Endodermal cell (in vitro differentiated cells): ENCODE measurements around the gene ZBTB8OS. TPM values are rescaled to one million over a fixed set of nuclear protein-coding genes. Genes with fewer than 3 reads are reported as not detected.

Experiments
- DNase-seq: peaks from one replicate; pipeline ENCODE4 v3.0.0-alpha.2; 2017
- H3K27ac ChIP-seq: 2 replicates; pipeline ENCODE4 v1.5.1; 2013; ENCODE audit warnings: mild to moderate bottlenecking, low read depth, low read length, moderate library complexity
- H3K27me3 ChIP-seq: 2 replicates; pipeline ENCODE4 v1.6.1; 2013; ENCODE audit warnings: mild to moderate bottlenecking, low read length, moderate library complexity; ENCODE audit not compliant: insufficient read depth, control insufficient read depth, poor library complexity, severe bottlenecking
- H3K36me3 ChIP-seq: 2 replicates; pipeline ENCODE4 v1.7.0; 2013; ENCODE audit warnings: mild to moderate bottlenecking, low read length, moderate library complexity; ENCODE audit not compliant: control insufficient read depth, insufficient read depth
- H3K4me1 ChIP-seq: one replicate; pipeline ENCODE4 v1.7.0; 2013; ENCODE audit warnings: low read length; ENCODE audit not compliant: control insufficient read depth, insufficient read depth
- H3K4me3 ChIP-seq: 2 replicates; pipeline ENCODE4 v1.5.1; 2013; ENCODE audit warnings: mild to moderate bottlenecking, low read length, moderate library complexity
- H3K9ac ChIP-seq: 2 replicates; pipeline ENCODE4 v1.6.1; 2013; ENCODE audit warnings: mild to moderate bottlenecking, low read length, moderate library complexity; ENCODE audit not compliant: poor library complexity, severe bottlenecking; ENCODE audit errors: extremely low read depth
- H3K9me3 ChIP-seq: 2 replicates; pipeline ENCODE4 v1.6.1; 2013; ENCODE audit warnings: mild to moderate bottlenecking, low read length, moderate library complexity; ENCODE audit not compliant: control insufficient read depth
- H3K27ac Mint-ChIP-seq: 2 replicates; pipeline ENCODE4 v1.8.0; 2020; ENCODE audit warnings: mixed read lengths
- H3K27me3 Mint-ChIP-seq: 2 replicates; pipeline ENCODE4 v1.8.0; 2021; ENCODE audit warnings: mild to moderate bottlenecking, mixed read lengths; ENCODE audit not compliant: insufficient read depth
- H3K36me3 Mint-ChIP-seq: 2 replicates; pipeline ENCODE4 v1.8.0; 2020; ENCODE audit warnings: low read depth, mixed read lengths
- H3K4me1 Mint-ChIP-seq: 2 replicates; pipeline ENCODE4 v1.8.0; 2020; ENCODE audit warnings: mixed read lengths
- H3K4me3 Mint-ChIP-seq: 2 replicates; pipeline ENCODE4 v1.8.0; 2020; ENCODE audit warnings: mild to moderate bottlenecking, moderate library complexity, mixed read lengths
- H3K9me3 Mint-ChIP-seq: 2 replicates; pipeline ENCODE4 v1.8.0; 2020; ENCODE audit warnings: mild to moderate bottlenecking, mixed read lengths
- CTCF ChIP-seq: fragments of 200-600 bp; sonication (generic); conservative IDR thresholded peaks from 2 replicates; pipeline ENCODE4 v1.5.0; 2021; ENCODE audit warnings: antibody characterized with exemption, mild to moderate bottlenecking
- WGBS, 2 experiments: methylation state at CpG; one replicate each; pipeline versions ENCODE4 v1.1.5 to v1.1.7; 2013; ENCODE audit warnings: missing lambda C conversion rate in 2 of 2, mixed read lengths in 1 of 2; ENCODE audit not compliant: insufficient coverage in 1 of 2, insufficient read length in 1 of 2; 5-methylcytosine and 5-hydroxymethylcytosine counted together
- total RNA-seq, 2 donors: library from RNA; stranded (reverse); fragmentation: NEBNext Ultra II Directional in 1 of 2; extraction: Animal tissue kit (Norgen Biotek cat#: 25700) in 1 of 2; gene quantifications; 2 replicates in 1 of 2; 3 replicates in 1 of 2; pipeline ENCODE4 v1.2.1, GENCODE V29; 2021

Gene ZBTB8OS
- total RNA-seq, 2 donors from 2014 or later, result 85.1 to 99.4 TPM

- WGBS, 2 experiments, result 47 to 50% methylated on average over 30 to 35 of the region's 35 CpGs
- H3K4me1 Mint-ChIP-seq, result peaks cover 8% of the 10 kb centered on the region
Observed at GRCh38 chr1:32612189-32612881, 38.0 kb downstream of the ZBTB8OS start.

GRCh38 chr1:32611859-32612188 lies 38.5 kb downstream of the ZBTB8OS start:
- Histone ChIP-seq H3K27ac (no peak overlapping the region), H3K9me3 (no peaks in the 10 kb centered on the region), H3K4me1 (no peaks in the 10 kb centered on the region), H3K9ac (no peak overlapping the region), H3K4me3 (peak overlapping the region; percentile 69), H3K27me3 (no peaks in the 10 kb centered on the region), H3K36me3 (no peaks in the 10 kb centered on the region)
- peaks cover 8% of the 10 kb centered on the region for H3K4me1 Mint-ChIP-seq
- TF ChIP-seq CTCF, result no peak
- H3K36me3 Mint-ChIP-seq, result peaks cover 3% of the 10 kb centered on the region
- no peaks in the 10 kb centered on the region for H3K9me3 Mint-ChIP-seq
- H3K27ac Mint-ChIP-seq, result peak overlapping the region; percentile 82
- 54 to 83% methylated on average over 3 to 11 of the region's 12 CpGs for WGBS, 2 experiments
- peak overlapping the region; percentile 65 for H3K4me3 Mint-ChIP-seq
- H3K27me3 Mint-ChIP-seq, result no peaks in the 10 kb centered on the region
- DNase-seq, result no peak

More at GRCh38 chr1:32612189-32612881, 38.0 kb downstream of the ZBTB8OS start:
- H3K27me3 ChIP-seq, result no peaks in the 10 kb centered on the region
- no peaks in the 10 kb centered on the region for H3K9me3 Mint-ChIP-seq
- peaks cover 3% of the 10 kb centered on the region for H3K36me3 Mint-ChIP-seq
- peak; percentile 54 for TF ChIP-seq CTCF
- peak overlapping the region; percentile 82 for H3K27ac Mint-ChIP-seq
- peak; percentile 96 for DNase-seq
- H3K27me3 Mint-ChIP-seq, result no peaks in the 10 kb centered on the region
- H3K36me3 ChIP-seq, result no peaks in the 10 kb centered on the region
- peak overlapping the region; percentile 65 for H3K4me3 Mint-ChIP-seq
- no peak overlapping the region for H3K27ac ChIP-seq
- peak overlapping the region; percentile 69 for H3K4me3 ChIP-seq
- H3K4me1 ChIP-seq, result no peaks in the 10 kb centered on the region
- H3K9ac ChIP-seq, result no peak overlapping the region
- H3K9me3 ChIP-seq, result no peaks in the 10 kb centered on the region

DNA sequence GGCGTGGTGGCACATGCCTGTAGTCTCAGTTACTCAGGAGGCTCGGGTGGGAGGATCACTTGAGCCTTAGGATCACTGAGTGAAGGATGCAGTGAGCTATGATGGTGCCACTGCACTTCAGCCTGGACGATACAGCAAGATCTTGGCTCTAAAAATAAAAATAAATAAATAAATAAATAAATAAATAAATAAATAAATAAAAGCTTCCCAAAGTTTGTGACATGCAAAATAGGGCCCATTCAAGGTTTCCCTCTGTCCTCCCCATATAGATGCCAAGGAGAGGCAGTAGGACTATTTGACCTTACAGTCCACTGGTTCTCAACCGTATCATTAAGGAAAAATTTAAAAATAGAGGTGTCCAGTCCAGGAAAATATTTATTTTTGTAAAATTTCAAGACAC lies 41.2 kb downstream of the ZBTB8OS start:
- no peaks in the 10 kb centered on the region for H3K9me3 ChIP-seq
- Mint-ChIP-seq H3K9me3 (no peaks in the 10 kb centered on the region), H3K27ac (no peak overlapping the region), H3K4me1 (peaks cover 8% of the 10 kb centered on the region), H3K36me3 (peaks cover 14% of the 10 kb centered on the region), H3K4me3 (no peak overlapping the region), H3K27me3 (no peaks in the 10 kb centered on the region)
- peaks cover 3% of the 10 kb centered on the region for H3K36me3 ChIP-seq
- 96% methylated on average over 2 to 3 of the region's 4 CpGs for WGBS, 2 experiments
- H3K27ac ChIP-seq, result no peak overlapping the region
- TF ChIP-seq CTCF, result no peak
- no peak for DNase-seq
- H3K27me3 ChIP-seq, result no peaks in the 10 kb centered on the region
- H3K4me1 ChIP-seq, result no peaks in the 10 kb centered on the region
- H3K9ac ChIP-seq, result no peak overlapping the region
- H3K4me3 ChIP-seq, result no peak overlapping the region
